K562 (cell line): ENCODE data around the gene TIMP1.

Source experiments
- CTCF ChIP-seq, 3 experiments: IDR thresholded peaks in 2 of 3; conservative IDR thresholded peaks in 1 of 3; 2 replicates each; pipeline ENCODE4 v1.5.1; 2011 to 2012; ENCODE audit warnings: low read length in 3 of 3, mild to moderate bottlenecking in 3 of 3, control low read depth in 2 of 3, improper control_type of control experiment in 1 of 3, inconsistent platforms in 1 of 3, low read depth in 1 of 3, mixed read lengths in 1 of 3, moderate library complexity in 1 of 3; ENCODE audit not compliant: insufficient read depth in 2 of 3
- EZH2 ChIP-seq: IDR thresholded peaks from 2 replicates; pipeline ENCODE4 v1.6.1; 2012; ENCODE audit warnings: low read depth, mild to moderate bottlenecking, inconsistent platforms, low read length, borderline replicate concordance
- NCOR1 ChIP-seq: fragments of 450-650 bp; IDR thresholded peaks from 2 replicates; pipeline ENCODE4 v1.6.1; 2016; ENCODE audit warnings: mild to moderate bottlenecking, moderate library complexity
- TARDBP ChIP-seq: fragments of 450-650 bp; IDR thresholded peaks from 2 replicates; pipeline ENCODE4 v1.6.1; 2016
- ZNF740 ChIP-seq, 3 experiments: fragments of 200-800 bp in 1 of 3; sonication (Bioruptor generic) in 1 of 3; sonication (generic) in 1 of 3; formaldehyde crosslinking in 1 of 3; IDR thresholded peaks; 2 replicates each; pipeline versions ENCODE4 v1.6.1 to v1.8.0; 2016 to 2022; ENCODE audit warnings: mild to moderate bottlenecking in 2 of 3, missing compliant biosample characterization in 2 of 3, missing genetic modification characterization in 2 of 3, missing genetic modification reagents in 1 of 3

DNA sequence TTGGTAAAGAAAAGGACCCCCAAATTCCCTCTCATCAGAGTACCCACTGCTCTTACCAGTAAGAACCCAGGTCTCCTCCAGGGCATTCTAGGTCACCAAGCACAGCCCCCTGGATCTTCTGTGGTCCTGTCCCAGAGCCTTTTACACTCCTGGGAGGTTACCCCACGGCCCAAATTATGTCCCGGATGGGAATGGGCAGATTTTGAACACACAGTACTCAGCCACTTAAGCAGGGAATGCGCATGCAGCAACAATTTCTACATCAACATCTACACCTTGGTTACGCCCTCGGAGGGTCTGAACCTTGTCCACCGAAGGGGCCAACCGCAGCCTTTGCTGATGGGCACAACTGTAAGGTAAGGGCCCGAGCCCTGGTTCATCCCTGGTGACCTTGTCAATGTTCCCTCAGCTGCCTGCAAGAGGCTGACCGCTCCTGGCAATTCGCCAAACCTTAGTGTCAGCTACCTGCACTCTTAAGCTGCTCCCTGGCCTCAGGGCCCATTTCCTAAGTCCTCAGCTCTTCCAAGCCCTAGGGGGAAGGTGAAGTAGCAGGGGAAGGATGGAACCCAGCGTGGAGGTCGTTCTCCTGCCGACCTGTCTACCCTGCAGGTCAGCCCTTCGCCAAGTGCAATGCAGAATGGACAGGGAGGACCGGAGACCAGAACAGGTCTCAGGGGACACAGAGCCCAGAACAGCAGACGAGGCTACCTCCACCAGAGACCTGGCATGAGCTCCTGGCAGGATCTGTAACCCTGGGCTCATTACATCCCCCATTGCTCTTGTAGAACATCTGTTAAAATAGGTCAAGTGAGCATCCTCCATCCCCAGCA is 5.9 kb downstream of the TIMP1 start:
- TF ChIP-seq NCOR1 (no peak), TARDBP (no peak), EZH2 (no peak), CTCF (IDR thresholded peaks at IDR 0.05 in 2 of 3, conservative IDR thresholded peaks at IDR 0.05 in 1 of 3; ENCODE audit: insufficient read depth in 2 of 3, low read depth in 1 of 3, low read length in 3 of 3) (no peak), ZNF740 (CRISPR knock-in tag; IDR thresholded peaks at IDR 0.05) (no peak), ZNF740 (tag; IDR thresholded peaks at IDR 0.05) (no peak)
